ENCODE measurements around the gene USP34.

GRCh38 chr2:61335187-61335586 is 135.7 kb downstream of the USP34 start:
- no peak for TF ChIP-seq EZH2 (IDR thresholded peaks at IDR 0.05; ENCODE audit: low read depth, unreplicated experiment)
- no peak for TF ChIP-seq CTCF (conservative IDR thresholded peaks at IDR 0.05; ENCODE audit: low read depth in 2 of 2)
- TF ChIP-seq POLR2AphosphoS5 (IDR thresholded peaks at IDR 0.05; ENCODE audit: low read depth), result no peak
- no peak for TF ChIP-seq ETS1 (IDR thresholded peaks at IDR 0.05)
- no peak for TF ChIP-seq JUNB (IDR thresholded peaks at IDR 0.05; ENCODE audit: unreplicated experiment)
- TF ChIP-seq REST (IDR thresholded peaks at IDR 0.05; ENCODE audit: unreplicated experiment), result no peak
- no peak for TF ChIP-seq ZNF462 (CRISPR knock-in tag; IDR thresholded peaks at IDR 0.05)
- no peak for TF ChIP-seq STAT1 (IDR thresholded peaks at IDR 0.05; ENCODE audit: unreplicated experiment)
- no peak for TF ChIP-seq EZH2phosphoT487 (IDR thresholded peaks at IDR 0.05; ENCODE audit: unreplicated experiment)
- TF ChIP-seq ZNF331 (CRISPR knock-in tag; IDR thresholded peaks at IDR 0.05; ENCODE audit: low read depth), result no peak
